GM12892 (cell line): ENCODE data around the gene ADRB1.

Source experiments
- DNase-seq: peaks from one replicate; pipeline ENCODE4 v3.0.0; 2011; ENCODE audit not compliant: insufficient read length
- FAIRE-seq: peaks from 2 replicates; lab custom pipeline; 2011; peaks lifted over from hg19 to GRCh38; lab: Jason Lieb, UNC
- POLR2A ChIP-seq: IDR thresholded peaks from 2 replicates; pipeline ENCODE4 v1.6.1; 2011; ENCODE audit warnings: low read depth, low read length, control low read depth
- POLR2AphosphoS5 ChIP-seq: IDR thresholded peaks from 2 replicates; pipeline ENCODE4 v1.6.1; 2011; ENCODE audit warnings: low read depth, low read length, control low read depth
- TAF1 ChIP-seq: IDR thresholded peaks from 2 replicates; pipeline ENCODE4 v1.6.1; 2011; ENCODE audit warnings: low read depth, mild to moderate bottlenecking, control low read depth, low read length, borderline replicate concordance

Gene ADRB1

GRCh38 chr10:114017271-114017670, 26.4 kb upstream of the ADRB1 start:
- no peak for DNase-seq
- TF ChIP-seq POLR2A = no peak
- no peak for TF ChIP-seq POLR2AphosphoS5

DNA sequence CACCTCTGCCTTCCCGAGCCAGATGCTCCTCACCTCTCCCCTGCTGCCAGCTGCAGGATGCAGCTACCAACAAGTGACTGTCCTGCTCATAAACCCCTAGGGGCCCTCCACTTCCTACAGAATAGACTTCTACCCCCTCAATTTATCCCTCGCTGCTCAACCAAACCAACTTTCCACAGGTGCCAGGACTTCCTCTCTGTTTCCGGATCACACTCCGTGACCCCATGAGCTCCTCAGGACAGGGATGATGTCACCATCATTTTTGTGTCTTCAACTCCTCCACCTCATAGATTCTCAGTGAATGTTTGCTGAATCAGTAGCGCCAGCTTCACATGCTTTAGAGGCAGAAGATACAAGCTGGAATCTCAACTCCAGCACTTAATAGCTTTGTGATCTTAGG, 25.8 kb upstream of the ADRB1 start:
- no peak for TF ChIP-seq POLR2AphosphoS5
- no peak for TF ChIP-seq TAF1
- no peak for TF ChIP-seq POLR2A
- FAIRE-seq (no peak), DNase-seq (no peak)

More at GRCh38 chr10:114017271-114017670, 26.4 kb upstream of the ADRB1 start:
- no peak for FAIRE-seq

DNA sequence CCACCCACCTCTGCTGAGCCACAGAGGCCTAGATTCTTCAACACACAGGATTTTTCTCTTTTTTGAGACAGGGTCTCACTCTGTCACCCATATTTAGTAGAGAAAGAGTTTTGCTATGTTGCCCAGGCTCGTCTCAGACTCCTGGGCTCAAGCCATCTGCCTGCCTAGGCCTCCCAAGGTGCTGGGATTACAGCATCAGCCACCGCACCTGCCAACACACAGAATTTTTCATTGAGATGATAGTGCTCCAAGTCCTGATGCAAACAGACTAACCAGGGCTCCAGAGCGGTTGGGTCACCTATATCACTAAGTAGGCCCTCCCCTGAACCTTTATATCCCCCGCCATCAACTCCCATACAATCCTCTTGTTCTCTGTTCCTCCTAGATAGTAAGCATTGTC, 24.4 kb upstream of the ADRB1 start:
- DNase-seq (no peak), FAIRE-seq (no peak)
- TF ChIP-seq POLR2A (no peak), TAF1 (no peak), POLR2AphosphoS5 (no peak)

DNA sequence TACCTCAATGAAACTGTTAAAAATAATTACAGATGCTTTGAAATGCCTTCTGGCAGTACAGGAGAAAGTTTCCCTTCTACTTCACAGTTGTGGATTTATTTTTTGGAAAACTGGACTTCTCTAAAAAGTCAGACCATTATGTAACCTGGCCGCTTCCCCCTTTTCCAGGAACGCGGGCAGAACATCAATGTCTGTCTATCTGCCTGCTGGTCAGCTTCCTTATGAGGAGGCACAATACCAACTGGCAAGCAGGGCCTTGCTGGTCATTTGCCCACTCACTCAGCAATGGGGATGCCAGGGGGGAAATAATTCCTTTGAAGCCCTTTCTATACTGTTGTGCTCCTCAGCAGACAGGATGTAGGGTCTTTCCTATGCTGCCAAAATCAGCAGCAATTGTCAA, 22.5 kb upstream of the ADRB1 start:
- DNase-seq = no peak
- TF ChIP-seq TAF1 = no peak
- TF ChIP-seq POLR2AphosphoS5 = no peak
- no peak for TF ChIP-seq POLR2A
- FAIRE-seq = no peak

- TF ChIP-seq POLR2AphosphoS5 (no peak), TAF1 (no peak), POLR2A (no peak)
- no peak for DNase-seq
- FAIRE-seq = peak; percentile 77
Observed at GRCh38 chr10:114021717-114022680, 21.7 kb upstream of the ADRB1 start.

- peak; percentile 63 for FAIRE-seq
- no peak for DNase-seq
- TF ChIP-seq TAF1 (no peak), POLR2AphosphoS5 (no peak), POLR2A (no peak)
Observed at GRCh38 chr10:114022766-114023597, 20.7 kb upstream of the ADRB1 start.

DNA sequence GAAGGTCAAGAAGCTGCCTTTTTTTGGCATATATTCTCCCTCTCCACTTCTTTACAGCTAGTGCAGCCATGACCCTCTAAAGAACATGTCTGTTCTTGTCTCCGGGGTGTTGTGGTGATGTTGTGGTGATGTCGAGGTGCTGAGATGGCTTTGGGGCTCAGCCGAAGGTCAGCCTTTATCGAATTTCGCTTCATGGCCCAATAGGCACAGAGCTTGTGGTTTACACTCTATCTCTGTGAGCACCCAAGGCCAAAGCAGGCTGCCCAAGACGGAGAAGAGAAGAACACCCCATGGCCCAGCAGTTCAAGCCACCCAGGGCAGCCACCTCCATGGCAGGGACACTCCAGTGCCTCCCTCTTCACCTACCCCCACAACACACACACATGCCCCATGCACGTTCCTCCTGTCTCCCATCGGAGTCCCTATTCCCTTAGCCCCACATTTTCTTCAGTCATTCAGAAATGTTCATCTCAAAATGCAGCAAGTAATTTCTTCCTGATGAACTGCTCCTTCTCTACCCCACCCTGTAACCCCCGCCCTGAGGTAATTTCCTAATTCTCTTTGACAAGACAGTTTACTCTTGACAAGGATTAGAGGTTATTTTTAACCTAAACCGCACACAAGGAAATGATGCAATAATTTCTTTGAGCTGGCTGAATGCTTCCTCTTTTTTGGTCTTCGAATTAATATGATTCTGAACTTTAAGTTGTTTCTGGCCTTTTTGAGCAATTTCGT, 18.6 kb upstream of the ADRB1 start:
- TF ChIP-seq POLR2AphosphoS5 = peak; percentile 83; the same call in 1 of the 2 replicates
- TF ChIP-seq TAF1 = no peak
- peak; percentile 73 for TF ChIP-seq POLR2A
- FAIRE-seq = peak; percentile 92
- DNase-seq = peak; percentile 25

- DNase-seq (no peak), FAIRE-seq (no peak)
- no peak for TF ChIP-seq POLR2A
- no peak for TF ChIP-seq POLR2AphosphoS5
- TF ChIP-seq TAF1 = no peak
Observed at GRCh38 chr10:114025611-114026130, 18.0 kb upstream of the ADRB1 start.

DNA sequence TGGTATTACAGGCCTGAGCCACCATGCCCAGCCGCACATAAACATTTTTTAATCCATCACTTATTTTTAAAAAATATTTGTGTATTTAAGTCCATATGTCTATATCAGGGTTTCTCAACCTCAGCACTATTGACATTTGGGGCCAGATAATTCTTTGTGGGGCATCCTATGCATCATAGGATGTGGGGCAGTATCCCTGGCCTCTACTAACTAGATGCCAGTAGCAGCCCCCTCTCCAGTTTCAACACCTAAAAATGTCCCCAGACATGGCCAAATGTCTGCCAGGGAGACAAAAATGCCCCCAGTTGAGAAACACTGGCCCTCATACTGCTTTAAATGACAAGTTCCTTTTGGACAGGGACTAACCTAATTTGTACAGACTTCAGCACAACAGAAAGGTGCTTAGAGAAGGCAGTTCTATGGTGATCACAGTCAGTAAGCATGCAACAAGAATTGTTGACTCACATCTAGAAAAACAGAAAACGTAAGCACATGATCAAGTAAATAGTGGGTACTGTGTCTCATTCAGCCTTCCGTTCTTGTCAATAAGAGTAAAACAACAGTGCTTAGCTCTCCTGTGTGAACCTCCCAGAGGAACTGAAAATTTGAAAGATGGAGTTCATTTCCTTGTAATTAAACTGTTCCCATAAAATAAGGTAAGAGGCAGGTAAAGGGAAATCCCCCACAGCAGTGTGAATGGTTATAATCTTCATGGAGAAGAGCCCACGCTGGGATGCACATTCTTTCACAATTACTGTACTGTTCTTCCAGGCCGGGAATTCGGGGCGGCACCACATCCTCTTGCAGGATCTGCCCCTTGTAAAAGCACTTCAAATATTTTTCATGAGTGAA, 17.3 kb upstream of the ADRB1 start:
- DNase-seq (no peak), FAIRE-seq (peak; percentile 63)
- TF ChIP-seq TAF1 = no peak
- TF ChIP-seq POLR2A = no peak
- no peak for TF ChIP-seq POLR2AphosphoS5

GRCh38 chr10:114027041-114027394, 16.6 kb upstream of the ADRB1 start:
- no peak for TF ChIP-seq TAF1
- TF ChIP-seq POLR2A = no peak
- no peak for TF ChIP-seq POLR2AphosphoS5
- DNase-seq (no peak), FAIRE-seq (no peak)
